ENCODE results near the gene LAIR1. TPM values are rescaled to one million over a fixed set of nuclear protein-coding genes. Genes with fewer than 3 reads are reported as not detected.

The LAIR1 gene
- total RNA-seq, 4 donors from 2014 or later: 7.6 to 23.4 (median 13.0) TPM

DNA sequence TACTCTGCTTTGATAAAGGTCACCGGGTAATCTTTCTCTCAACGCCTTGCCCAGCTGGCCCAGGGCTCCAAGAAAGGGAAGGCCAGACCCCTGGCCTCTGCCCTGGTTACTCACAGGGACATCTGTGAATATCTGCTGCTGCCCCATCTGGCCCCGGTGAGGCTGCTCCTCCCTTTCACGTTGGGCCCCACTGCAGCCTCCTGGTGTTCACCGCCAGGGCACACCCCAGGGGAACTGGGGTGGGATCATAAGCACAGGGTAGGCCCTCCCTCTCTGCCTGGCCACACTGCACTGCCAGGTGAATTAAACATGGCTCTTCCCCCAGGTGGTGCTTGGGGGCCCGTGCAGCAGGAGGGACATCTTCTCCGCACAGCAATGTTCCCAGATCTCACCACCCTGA is 12.7 kb downstream of the LAIR1 start:
- no peak overlapping the region for H3K27ac ChIP-seq (replicated peaks in 1 of 4)
- 50% methylated on average over 7 of the region's 7 CpGs for WGBS
- no peak for DNase-seq (ENCODE audit: extremely low spot score)
- no peaks in the 10 kb centered on the region for H3K4me1 ChIP-seq
- no peak overlapping the region for H3K4me3 ChIP-seq
- intact Hi-C loops (cut with DNase I): no loop called here
- TF ChIP-seq EP300 (IDR thresholded peaks at IDR 0.05): no peak
- TF ChIP-seq, protein P1, sequence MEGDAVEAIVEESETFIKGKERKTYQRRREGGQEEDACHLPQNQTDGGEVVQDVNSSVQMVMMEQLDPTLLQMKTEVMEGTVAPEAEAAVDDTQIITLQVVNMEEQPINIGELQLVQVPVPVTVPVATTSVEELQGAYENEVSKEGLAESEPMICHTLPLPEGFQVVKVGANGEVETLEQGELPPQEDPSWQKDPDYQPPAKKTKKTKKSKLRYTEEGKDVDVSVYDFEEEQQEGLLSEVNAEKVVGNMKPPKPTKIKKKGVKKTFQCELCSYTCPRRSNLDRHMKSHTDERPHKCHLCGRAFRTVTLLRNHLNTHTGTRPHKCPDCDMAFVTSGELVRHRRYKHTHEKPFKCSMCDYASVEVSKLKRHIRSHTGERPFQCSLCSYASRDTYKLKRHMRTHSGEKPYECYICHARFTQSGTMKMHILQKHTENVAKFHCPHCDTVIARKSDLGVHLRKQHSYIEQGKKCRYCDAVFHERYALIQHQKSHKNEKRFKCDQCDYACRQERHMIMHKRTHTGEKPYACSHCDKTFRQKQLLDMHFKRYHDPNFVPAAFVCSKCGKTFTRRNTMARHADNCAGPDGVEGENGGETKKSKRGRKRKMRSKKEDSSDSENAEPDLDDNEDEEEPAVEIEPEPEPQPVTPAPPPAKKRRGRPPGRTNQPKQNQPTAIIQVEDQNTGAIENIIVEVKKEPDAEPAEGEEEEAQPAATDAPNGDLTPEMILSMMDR (IDR thresholded peaks at IDR 0.05): no peak
- no peak for TF ChIP-seq POLR2A (IDR thresholded peaks at IDR 0.05; ENCODE audit: low read depth)
- TF ChIP-seq POLR2AphosphoS5 (IDR thresholded peaks at IDR 0.05): no peak
- no peaks in the 10 kb centered on the region for H3K9me3 ChIP-seq
- peaks cover 0 to 25% (median 0%) of the 10 kb centered on the region in 4 donors for H3K27me3 ChIP-seq
- no peaks in the 10 kb centered on the region for H3K36me3 ChIP-seq

DNA sequence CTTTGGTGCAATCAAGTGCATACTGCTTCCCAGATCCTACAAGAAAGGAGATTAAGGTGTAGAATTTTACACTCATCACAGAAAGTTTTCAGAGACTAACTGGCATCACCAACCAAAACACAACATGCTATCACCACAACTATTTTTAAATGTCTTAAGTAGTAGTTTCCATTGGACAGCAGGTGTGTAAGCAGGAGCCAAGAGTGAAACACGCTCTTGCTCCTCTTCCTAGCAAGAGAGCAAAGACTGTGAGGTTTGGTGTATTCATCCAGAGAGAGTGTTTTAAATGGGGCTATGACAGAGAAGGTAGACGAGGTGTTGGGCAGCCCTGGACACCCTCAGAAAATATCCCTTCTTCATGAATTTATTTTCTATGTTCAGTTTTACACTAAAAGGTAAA is 13.3 kb downstream of the LAIR1 start:
- intact Hi-C loops (cut with DNase I): no loop called here

DNA sequence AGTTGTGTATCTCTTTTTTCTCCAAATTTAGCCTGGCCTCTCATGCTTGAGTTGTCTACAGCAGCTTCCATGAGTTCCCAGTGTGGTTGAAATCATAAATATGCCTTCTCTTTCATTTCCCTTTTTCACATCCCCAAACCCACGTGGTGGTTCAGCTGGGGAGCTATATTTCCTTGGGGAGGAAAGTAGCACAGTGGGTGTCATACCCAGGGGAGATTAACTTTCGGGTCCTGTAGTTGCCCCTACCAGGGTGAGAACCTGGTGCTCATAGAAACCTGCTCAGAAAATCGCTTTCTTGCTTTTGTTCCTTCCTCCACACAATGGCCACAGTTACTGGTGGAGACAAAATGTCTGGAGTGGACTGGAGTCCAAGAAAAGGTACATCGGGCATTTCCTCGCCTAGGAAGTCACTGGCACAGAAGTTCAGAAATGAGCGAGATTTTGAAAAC is 18.8 kb downstream of the LAIR1 start:
- TF ChIP-seq EP300 (IDR thresholded peaks at IDR 0.05) (no peak), POLR2AphosphoS5 (IDR thresholded peaks at IDR 0.05) (no peak), POLR2A (IDR thresholded peaks at IDR 0.05; ENCODE audit: low read depth) (no peak)
- TF ChIP-seq, protein P1 (IDR thresholded peaks at IDR 0.05): no peak
- Histone ChIP-seq H3K4me1 (no peaks in the 10 kb centered on the region), H3K27ac (replicated peaks in 1 of 4) (no peak overlapping the region), H3K4me3 (no peak overlapping the region), H3K9me3 (no peaks in the 10 kb centered on the region), H3K36me3 (no peaks in the 10 kb centered on the region), H3K27me3 (peaks cover 0 to 18% (median 0%) of the 10 kb centered on the region in 4 donors)
- 70% methylated on average over 5 of the region's 6 CpGs for WGBS
- intact Hi-C loops (cut with DNase I): no loop called here
- DNase-seq (ENCODE audit: extremely low spot score): no peak

More for the DNA sequence above, 13.3 kb downstream of the LAIR1 start:
- Histone ChIP-seq H3K36me3 (no peaks in the 10 kb centered on the region), H3K4me1 (no peaks in the 10 kb centered on the region), H3K27me3 (peaks cover 0 to 19% (median 0%) of the 10 kb centered on the region in 4 donors), H3K9me3 (no peaks in the 10 kb centered on the region), H3K4me3 (no peak overlapping the region), H3K27ac (replicated peaks in 1 of 4) (no peak overlapping the region)
- TF ChIP-seq POLR2AphosphoS5 (IDR thresholded peaks at IDR 0.05): no peak
- no peak for TF ChIP-seq POLR2A (IDR thresholded peaks at IDR 0.05; ENCODE audit: low read depth)
- TF ChIP-seq, protein P1 (IDR thresholded peaks at IDR 0.05): no peak
- no peak for TF ChIP-seq EP300 (IDR thresholded peaks at IDR 0.05)
- no peak for DNase-seq (ENCODE audit: extremely low spot score)
- WGBS: 65% methylated on average over 2 of the region's 2 CpGs

DNA sequence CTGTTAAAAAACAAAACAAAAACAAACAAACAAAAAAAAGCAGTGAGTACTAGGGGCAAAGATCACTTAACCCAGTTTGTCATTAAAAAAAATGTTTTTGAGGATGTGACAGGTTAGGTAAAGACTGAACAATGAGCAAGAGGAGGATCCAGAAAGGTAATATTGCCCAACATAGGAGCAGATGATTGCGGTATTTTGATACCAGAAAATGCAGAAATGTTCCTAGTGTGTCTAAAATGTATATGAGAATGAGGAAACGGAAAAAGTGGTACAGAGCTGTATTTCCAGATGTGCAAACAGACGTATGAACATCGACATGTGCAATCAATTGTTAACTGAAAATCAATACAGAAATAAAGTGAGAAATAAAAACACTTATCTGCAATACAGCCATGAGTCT is 20.9 kb downstream of the LAIR1 start:
- Histone ChIP-seq H3K27me3 (peaks cover 0 to 18% (median 0%) of the 10 kb centered on the region in 4 donors), H3K4me3 (no peak overlapping the region), H3K9me3 (no peaks in the 10 kb centered on the region), H3K27ac (replicated peaks in 1 of 4) (no peak overlapping the region), H3K36me3 (no peaks in the 10 kb centered on the region), H3K4me1 (no peaks in the 10 kb centered on the region)
- intact Hi-C loops (cut with DNase I): no loop called here
- TF ChIP-seq, protein P1 (IDR thresholded peaks at IDR 0.05): no peak
- no peak for TF ChIP-seq POLR2AphosphoS5 (IDR thresholded peaks at IDR 0.05)
- no peak for TF ChIP-seq POLR2A (IDR thresholded peaks at IDR 0.05; ENCODE audit: low read depth)
- no peak for TF ChIP-seq EP300 (IDR thresholded peaks at IDR 0.05)
- WGBS: 61% methylated on average over 4 of the region's 4 CpGs
- DNase-seq (ENCODE audit: extremely low spot score): no peak

DNA sequence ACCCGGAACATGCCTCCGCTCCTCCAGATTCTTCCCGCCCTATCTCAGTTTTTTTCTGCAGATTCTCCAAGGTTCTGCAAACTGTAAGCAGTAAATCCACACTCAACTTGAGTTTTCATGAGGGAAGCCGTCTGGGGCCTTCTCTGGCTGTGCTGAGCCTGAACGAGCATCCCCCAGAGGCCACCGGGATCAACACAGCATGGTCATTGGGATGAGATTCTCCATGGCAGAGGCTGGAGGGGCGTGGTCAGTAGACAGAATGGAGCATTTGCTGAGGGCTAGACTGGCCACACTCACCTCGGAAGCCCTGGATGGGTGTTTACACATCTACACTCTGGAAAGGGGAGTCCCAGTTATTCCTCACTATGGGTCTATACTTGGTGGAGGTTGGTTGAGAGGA is 23.4 kb downstream of the LAIR1 start:
- intact Hi-C loops (cut with DNase I): no loop called here
- Histone ChIP-seq H3K4me1 (no peaks in the 10 kb centered on the region), H3K27ac (replicated peaks in 1 of 4) (no peak overlapping the region), H3K9me3 (no peaks in the 10 kb centered on the region), H3K36me3 (no peaks in the 10 kb centered on the region), H3K27me3 (peaks cover 0 to 33% (median 0%) of the 10 kb centered on the region in 4 donors), H3K4me3 (no peak overlapping the region)
- WGBS: 81% methylated on average over 8 of the region's 8 CpGs
- no peak for DNase-seq (ENCODE audit: extremely low spot score)
- TF ChIP-seq, protein P1 (IDR thresholded peaks at IDR 0.05): no peak
- no peak for TF ChIP-seq POLR2A (IDR thresholded peaks at IDR 0.05; ENCODE audit: low read depth)
